Stimulated activated CD8-positive, alpha-beta memory T cell treated with anti-CD3 and anti-CD28 coated beads, Interleukin-4, amount 100 ng/mL, for 1 hour (primary cell): ENCODE results near the gene SCAPER.

Experiments
- DNase-seq, 2 donors: peaks; one replicate each; pipeline ENCODE4 v3.0.0-alpha.2; 2020; ENCODE audit warnings: low read depth in 2 of 2, low spot score in 1 of 2

The SCAPER gene

DNA sequence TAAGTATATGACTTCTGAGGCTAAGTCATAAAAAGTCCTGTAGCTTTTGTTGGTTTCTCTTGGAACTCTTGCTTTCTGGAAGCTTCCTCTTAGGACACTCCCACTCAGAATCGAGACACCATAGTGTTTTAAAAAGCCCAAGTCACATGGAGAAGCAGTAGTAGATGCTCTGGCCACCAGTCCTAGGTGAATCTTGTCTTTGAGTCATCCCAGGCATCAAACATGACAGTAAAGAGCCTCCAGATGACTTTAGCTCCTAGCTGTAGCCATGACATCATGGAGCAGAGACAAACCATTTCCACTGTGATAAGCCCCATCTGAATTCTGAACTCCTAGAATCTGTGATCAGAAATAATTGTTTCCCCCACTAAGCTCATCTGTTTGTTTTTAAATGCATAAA lies 526.4 kb downstream of the SCAPER start:
- no peak for DNase-seq

DNA sequence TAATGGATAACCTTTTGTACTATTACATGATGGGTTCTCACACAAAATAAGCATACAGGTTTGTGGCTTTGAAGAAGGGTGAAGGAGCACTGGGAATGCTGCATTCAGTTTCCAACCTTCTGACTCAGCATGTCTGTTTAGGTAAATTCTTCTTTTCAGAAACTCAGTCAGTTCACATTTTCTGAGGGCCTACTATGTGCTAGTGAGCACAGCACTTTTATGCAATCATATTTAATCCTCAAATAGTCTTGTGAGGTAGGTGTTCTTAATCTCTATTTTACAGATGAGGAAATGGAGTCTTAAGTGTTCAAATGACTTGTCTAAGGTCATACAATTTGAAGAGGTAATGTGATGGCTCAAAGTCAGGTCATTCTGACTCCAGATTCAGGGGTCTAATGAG lies 527.4 kb downstream of the SCAPER start:
- DNase-seq, result no peak

GRCh38 chr15:76377217-76377616 lies 527.9 kb downstream of the SCAPER start:
- no peak for DNase-seq

DNA sequence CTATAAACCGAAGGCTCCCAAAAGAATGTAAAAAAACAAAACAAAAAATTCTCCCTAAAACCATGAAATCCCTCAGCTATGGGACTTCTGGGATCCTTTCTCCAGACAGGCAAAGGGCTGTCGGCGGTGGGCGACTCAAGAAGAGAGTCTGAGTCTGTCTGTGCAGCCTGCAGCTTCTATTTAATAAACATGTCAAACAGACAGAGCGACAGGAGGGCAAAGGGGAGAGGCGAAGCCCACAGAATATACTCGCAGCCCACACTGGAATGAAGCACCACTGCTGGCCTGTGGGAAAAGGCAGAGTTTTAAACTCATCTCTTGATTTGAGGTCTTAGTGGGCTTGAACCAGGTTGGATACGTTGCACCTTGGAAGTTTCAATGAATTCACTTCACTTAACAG lies 528.3 kb downstream of the SCAPER start:
- no peak for DNase-seq

DNA sequence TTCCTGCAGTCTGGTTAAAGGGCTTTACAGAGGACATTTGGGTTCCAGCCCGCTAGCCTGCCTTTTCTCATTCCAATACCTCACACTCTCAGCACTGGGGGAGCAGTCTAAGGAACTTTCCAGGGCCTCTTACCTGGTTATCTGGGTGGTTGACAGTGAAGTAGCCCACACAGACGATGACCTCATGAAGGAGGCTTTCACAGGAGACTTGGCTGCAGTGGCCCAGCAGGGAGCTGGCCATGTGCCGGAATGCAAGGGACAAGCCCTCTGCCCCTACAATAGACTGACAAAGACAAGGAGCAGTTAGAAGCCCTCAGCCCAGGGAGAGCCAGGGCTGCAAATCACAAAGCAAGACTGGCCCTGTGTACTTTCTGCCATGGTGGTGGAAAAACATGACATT lies 529.1 kb downstream of the SCAPER start:
- DNase-seq, result no peak

- no peak for DNase-seq
These were observed 537.0 kb downstream of the SCAPER start for GRCh38 chr15:76368122-76368621.

DNA sequence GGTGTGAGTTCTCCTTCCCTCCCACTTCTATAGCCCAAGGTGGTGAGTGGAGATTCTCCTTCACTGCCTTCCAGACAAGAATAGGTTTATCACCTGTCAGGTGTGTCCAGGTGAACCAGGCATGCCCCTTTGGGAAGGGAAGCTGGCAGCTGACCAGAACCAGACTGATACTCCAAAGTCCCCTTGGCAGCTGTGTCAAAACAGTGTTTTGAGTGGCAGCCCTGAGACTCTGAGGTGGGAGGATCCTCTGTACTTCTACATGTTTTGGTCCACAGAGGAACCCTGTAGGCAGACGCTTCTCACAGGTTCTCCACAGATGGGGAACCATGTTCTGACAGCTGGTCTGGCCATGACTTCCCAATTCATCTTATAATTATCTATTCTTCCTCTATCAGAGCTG lies 538.4 kb downstream of the SCAPER start:
- no peak for DNase-seq

DNA sequence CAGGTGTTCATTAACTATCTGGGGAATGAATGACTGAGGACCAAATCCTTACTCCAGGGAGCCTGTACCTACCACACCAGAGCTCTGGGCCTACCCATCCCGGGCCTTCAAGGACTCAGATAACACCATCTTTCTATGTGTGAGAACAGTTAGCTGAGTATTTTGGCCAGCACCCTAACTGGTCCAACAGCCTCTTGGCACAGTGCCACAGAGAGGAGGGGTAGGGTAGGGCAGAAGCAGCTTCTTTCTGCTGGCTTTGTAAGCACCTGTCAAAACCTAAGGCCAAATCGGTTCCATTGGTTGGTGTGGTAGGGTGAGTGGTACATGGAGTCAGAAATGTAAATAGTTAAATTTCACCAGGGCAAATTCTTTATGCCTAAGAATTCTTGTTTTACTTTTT lies 541.9 kb downstream of the SCAPER start:
- no peak for DNase-seq

DNA sequence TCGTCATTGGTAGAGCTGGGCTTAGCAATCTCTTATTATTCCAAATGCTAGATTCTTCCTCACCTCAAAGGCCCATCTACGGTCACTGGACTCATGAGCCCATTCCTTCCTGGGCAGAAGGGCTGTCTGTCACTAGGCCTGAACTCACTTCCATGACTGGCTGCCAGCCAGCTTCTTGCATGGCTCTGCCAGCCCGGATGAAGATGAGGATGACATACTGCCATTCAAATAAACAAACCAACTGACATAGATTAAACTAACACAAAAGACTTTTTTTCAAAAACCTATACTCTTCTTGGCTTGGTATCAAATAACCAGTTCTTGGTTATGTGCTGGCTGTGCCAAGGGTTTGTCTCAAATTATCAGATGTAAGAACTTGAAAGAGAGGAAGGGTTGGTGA lies 544.7 kb downstream of the SCAPER start:
- no peak for DNase-seq

- no peak for DNase-seq
These were observed 546.0 kb downstream of the SCAPER start for GRCh38 chr15:76359152-76359551.

DNA sequence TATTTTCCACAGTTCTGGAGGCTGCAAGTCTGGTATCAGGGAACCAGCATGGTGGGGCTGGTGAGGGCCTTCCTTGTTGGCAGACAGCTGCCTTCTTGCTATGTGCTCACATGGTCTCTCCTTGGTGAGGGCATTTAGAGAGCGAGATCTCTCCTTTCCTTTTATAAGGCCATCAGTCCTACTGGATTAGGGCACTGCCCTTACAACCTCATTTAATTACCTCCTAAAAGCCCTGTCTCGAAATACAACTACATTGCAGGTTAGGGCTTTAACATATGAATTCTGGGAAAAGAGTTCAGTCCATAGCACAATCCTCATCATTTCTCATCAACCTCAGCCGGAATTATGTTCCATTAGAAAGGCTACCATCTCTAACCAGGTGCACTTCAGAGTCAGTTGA lies 546.7 kb downstream of the SCAPER start:
- no peak for DNase-seq

DNA sequence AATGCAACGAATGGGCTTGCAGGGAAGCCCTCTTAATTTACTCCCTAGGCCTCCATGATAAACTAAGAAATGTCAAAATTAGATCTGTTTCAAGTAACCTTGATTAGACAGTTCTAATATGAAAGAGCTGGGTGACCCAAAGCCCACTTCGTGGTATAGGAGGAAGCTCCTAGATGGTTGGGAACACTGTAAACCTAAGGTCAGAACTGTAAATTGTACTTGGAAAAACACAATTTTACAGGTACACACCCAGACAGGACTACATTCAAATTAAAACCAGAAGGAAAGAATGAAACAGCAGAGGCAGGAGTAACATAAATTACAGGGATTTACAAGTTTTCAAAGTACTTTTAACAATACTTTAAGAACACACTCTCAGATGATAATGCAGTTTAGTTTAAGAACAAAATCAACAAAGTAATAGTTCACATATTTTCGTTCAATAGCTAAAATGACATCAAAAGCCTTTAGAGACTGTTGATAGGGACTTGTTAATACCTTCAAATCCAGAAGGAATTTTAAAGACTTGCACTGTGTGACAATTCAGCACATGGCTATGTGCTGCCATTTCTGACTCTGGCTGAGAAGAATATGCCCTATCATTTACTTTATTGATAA lies 550.2 kb downstream of the SCAPER start:
- DNase-seq, result no peak

DNA sequence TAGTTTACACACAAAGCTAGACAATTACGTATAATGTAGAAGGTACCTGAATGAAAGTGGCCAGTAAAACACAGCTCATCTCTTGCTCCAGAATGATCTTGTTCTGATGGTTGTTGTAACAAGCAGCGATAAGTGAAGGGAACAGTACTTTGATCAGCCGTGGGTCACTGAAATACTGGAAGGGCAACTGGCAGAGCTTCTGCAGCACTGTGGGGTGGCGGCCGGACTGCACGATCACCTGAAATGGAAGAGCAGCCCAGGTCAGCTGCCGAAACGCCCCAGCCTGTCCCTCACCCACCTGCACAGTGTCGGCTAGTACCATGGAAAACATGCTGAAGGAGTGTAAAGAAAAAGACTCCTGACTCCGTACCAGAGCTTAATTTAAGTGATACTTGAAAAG lies 551.2 kb downstream of the SCAPER start:
- no peak for DNase-seq

- DNase-seq, result no peak
These were observed 552.0 kb downstream of the SCAPER start for GRCh38 chr15:76353023-76353577.

- DNase-seq, result no peak
These were observed 555.7 kb downstream of the SCAPER start for GRCh38 chr15:76349301-76350070.

DNA sequence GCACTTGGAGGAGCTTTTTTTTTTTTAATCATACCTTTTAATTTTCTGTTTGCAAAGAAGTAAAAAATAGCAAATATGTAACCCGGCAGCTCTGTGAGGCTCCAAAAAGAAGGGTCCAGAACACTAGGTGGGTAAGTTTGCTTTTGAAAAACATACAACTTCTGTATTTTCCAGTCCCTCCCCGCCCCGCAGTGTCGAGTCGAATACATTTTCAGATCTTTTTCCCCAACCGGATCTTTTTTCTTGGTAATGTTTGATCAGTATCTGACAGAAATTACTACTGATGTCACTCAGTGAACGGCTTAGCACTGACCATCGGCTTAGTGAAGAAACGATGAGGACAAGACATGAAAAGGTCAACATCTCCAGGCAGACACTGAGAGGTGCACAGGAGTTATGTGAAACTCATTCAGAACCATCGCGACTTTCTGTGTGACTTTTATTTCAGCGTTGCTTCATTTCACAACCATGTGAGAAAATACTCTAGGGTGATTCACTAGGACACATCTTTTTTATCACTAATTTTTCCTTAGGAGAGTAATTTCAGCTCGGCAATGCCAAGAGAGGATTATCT lies 557.6 kb downstream of the SCAPER start:
- DNase-seq, result no peak

- DNase-seq, result no peak
These were observed 558.3 kb downstream of the SCAPER start for GRCh38 chr15:76346669-76347481.

DNA sequence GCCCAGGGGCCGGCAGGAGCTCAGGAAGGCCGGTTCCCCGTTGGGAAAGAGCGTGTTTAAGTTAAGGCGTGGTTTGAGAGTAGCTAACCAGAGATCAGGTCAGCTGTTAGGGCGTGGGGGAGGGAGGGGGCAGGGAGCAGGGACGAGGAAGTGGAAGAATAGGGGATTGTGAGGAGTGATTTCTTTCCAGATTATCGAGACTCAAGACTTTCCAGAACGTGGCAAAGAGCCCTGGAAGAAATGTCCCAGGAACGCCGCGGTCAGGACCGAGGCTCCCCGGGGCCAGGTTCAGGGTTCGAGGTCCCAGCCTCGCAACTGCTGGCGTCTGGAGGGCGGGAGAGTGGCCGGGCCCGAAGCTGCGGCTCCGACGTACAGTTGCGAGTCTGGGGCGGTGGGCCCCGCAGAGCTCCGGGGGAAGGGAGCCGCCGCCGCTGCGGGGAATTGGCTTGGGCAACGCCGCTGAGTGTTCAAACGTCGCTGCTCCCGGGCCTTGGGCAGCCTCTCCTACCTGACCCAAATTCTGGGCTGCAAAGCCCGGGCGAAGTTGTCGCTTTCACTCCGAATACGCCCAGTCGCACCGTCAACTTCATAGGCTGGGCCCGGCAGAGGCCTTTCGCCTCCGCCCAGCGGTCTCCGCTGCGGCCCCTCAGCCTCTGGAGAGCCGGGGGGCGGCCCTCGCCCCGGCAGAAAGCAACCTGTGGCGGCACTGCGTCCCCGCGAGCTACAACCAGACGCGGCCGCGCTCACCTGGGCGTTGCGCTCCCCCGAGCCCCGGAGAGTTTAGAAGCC lies 559.1 kb downstream of the SCAPER start:
- DNase-seq, result no peak

DNA sequence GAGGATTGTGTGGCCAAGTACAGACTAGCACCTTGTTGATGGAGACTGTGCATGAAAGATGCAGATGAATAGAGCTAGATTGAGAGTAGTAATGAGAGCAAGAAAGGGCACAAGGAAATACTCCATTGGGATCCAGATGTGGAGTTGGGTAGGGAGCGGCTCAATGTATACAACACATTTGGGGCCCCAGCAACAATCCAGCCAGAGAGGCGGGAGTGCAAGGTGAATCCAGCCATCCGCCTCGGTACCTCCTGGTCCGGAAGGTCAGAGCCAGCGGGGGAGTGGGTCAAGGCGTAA lies 559.6 kb downstream of the SCAPER start:
- no peak for DNase-seq

- DNase-seq, result no peak
These were observed 560.1 kb downstream of the SCAPER start for GRCh38 chr15:76344893-76345582.
